Measurements from ENCODE around the gene STARD13. TPM values are rescaled to one million over a fixed set of nuclear protein-coding genes. Genes with fewer than 3 reads are reported as not detected.

The STARD13 gene, protein sequence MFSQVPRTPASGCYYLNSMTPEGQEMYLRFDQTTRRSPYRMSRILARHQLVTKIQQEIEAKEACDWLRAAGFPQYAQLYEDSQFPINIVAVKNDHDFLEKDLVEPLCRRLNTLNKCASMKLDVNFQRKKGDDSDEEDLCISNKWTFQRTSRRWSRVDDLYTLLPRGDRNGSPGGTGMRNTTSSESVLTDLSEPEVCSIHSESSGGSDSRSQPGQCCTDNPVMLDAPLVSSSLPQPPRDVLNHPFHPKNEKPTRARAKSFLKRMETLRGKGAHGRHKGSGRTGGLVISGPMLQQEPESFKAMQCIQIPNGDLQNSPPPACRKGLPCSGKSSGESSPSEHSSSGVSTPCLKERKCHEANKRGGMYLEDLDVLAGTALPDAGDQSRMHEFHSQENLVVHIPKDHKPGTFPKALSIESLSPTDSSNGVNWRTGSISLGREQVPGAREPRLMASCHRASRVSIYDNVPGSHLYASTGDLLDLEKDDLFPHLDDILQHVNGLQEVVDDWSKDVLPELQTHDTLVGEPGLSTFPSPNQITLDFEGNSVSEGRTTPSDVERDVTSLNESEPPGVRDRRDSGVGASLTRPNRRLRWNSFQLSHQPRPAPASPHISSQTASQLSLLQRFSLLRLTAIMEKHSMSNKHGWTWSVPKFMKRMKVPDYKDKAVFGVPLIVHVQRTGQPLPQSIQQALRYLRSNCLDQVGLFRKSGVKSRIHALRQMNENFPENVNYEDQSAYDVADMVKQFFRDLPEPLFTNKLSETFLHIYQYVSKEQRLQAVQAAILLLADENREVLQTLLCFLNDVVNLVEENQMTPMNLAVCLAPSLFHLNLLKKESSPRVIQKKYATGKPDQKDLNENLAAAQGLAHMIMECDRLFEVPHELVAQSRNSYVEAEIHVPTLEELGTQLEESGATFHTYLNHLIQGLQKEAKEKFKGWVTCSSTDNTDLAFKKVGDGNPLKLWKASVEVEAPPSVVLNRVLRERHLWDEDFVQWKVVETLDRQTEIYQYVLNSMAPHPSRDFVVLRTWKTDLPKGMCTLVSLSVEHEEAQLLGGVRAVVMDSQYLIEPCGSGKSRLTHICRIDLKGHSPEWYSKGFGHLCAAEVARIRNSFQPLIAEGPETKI
- polyA plus RNA-seq (2013, experiment 1 of 2) = 16.1 TPM
- polyA plus RNA-seq (2013, experiment 2 of 2) = 14.5 TPM

DNA sequence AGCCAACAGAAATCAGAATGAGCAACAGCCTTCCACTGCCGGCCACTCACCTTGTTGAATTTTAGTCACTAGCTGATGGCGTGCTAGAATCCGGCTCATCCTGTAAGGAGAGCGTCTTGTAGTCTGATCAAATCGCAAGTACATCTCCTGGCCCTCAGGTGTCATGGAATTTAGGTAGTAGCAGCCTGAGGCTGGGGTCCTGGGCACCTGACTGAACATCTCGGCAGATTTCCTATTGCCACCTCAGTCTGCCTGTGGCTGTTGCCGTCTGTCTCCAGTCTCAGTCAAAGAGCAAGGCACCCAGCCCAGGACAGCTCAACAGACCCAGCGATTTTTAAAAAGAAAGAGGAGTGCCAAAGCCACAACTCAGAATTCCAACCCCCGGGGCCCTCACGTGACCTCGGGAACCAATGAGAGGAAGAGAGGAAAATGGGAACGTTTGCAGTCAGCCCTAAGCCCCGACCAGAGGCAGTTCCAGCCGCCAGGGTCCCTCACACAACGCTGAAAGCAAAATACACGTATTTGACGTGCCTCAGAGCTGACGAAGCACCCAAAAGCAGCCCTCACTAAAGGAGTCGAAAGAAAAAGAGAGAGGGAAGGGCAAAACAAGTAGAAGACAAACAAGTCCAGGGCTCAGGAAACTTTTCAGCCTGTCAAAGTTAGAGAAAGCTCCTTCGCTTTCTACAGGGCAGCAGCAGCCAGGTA, at the start of gene STARD13:
TSS of gene STARD13 (minus strand) at position 336 of the 705 bp plus-strand sequence. CDS start at position 219, 117 bp downstream.
- peak; percentile 98 for DNase-seq
- no peak within 1 kb of the TSS for H2BK15ac ChIP-seq (ENCODE audit: low read depth, poor library complexity, severe bottlenecking)
- H3K9ac ChIP-seq (ENCODE audit: low read length) = peak within 1 kb of the TSS; percentile 99
- peak within 1 kb of the TSS; percentile 74 to 98 for H3K4me3 ChIP-seq (ENCODE audit: insufficient read depth in 1 of 2, low read depth in 1 of 2, low read length in 2 of 2)
- H3K4me2 ChIP-seq (ENCODE audit: low read length, poor library complexity, severe bottlenecking) = peak within 1 kb of the TSS; percentile 69
- H3K4ac ChIP-seq (ENCODE audit: low read depth in 1 of 2, low read length in 2 of 2) = peak within 1 kb of the TSS in 1 of 2 experiments; percentile 89
- peak within 1 kb of the TSS; percentile 66 for H4K8ac ChIP-seq (ENCODE audit: low read length)
- no peak within 1 kb of the TSS for H2BK120ac ChIP-seq (ENCODE audit: low read depth, low read length)
- H3K36me3 ChIP-seq (ENCODE audit: control insufficient read depth in 1 of 2, insufficient read depth in 2 of 2, low read depth in 1 of 2, low read length in 2 of 2) = peaks cover 0 to 3% of the 10 kb centered on the region in 2 experiments
- H3K4me1 ChIP-seq (ENCODE audit: control insufficient read depth, insufficient read depth, low read depth, low read length) = no peaks in the 10 kb centered on the region
- H3K27ac ChIP-seq (ENCODE audit: low read length, poor library complexity, severe bottlenecking) = peak within 1 kb of the TSS; percentile 99
- H4K91ac ChIP-seq (ENCODE audit: low read length) = peak within 1 kb of the TSS; percentile 57
- H3K9me3 ChIP-seq (ENCODE audit: control insufficient read depth, low read length) = no peaks in the 10 kb centered on the region
- H2AK5ac ChIP-seq (ENCODE audit: low read length, severe bottlenecking) = peak within 1 kb of the TSS; percentile 72
- no peaks in the 10 kb centered on the region for H3K27me3 ChIP-seq (ENCODE audit: control insufficient read depth in 1 of 2, insufficient read depth in 1 of 2, low read length in 2 of 2)
- peak within 1 kb of the TSS in 1 of 2 experiments; percentile 87 for H3K14ac ChIP-seq (ENCODE audit: low read length in 2 of 2)
- peak within 1 kb of the TSS; percentile 77 to 94 for H3K18ac ChIP-seq (ENCODE audit: low read depth in 1 of 2, low read length in 2 of 2)
- WGBS = 8% methylated on average over 12 of the region's 20 CpGs
- H2BK5ac ChIP-seq (ENCODE audit: low read depth, low read length, poor library complexity, severe bottlenecking) = peak within 1 kb of the TSS; percentile 71
- H3K79me1 ChIP-seq (replicated peaks; ENCODE audit: low read length, poor library complexity, severe bottlenecking) = peaks cover 11% of the 10 kb centered on the region
- peak within 1 kb of the TSS in 1 of 2 experiments; percentile 84 for H3K23ac ChIP-seq (ENCODE audit: low read length in 2 of 2)
- peak within 1 kb of the TSS in 1 of 2 experiments; percentile 96 for H2BK12ac ChIP-seq (ENCODE audit: low read length in 2 of 2)
- H2AFZ ChIP-seq (ENCODE audit: low read depth, low read length) = no peak within 1 kb of the TSS

DNA sequence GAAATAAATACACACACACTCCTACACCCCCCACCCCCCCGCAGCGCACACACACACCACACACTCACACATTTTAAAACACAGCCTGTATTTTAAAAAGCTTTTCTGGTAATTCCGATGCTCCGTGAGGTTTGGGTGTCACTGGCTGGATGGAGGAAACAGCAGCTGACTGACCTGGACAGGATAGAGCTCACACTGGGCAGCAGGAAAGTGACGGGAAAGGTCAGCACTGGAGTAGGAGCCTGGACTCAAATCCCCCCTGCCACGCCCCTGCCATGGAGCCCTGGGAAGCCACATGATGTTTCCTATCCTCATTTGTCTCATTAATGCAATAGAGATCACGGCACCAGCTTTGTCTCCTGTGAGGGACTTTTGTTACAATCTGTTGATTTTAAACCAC, 49.3 kb upstream of the STARD13 start:
- no peak overlapping the region for H4K8ac ChIP-seq (ENCODE audit: low read length)
- H2BK15ac ChIP-seq (ENCODE audit: low read depth, poor library complexity, severe bottlenecking) = no peak overlapping the region
- 94% methylated on average over 6 of the region's 7 CpGs for WGBS
- peaks cover 23% of the 10 kb centered on the region for H3K79me1 ChIP-seq (replicated peaks; ENCODE audit: low read length, poor library complexity, severe bottlenecking)
- no peaks in the 10 kb centered on the region for H3K27me3 ChIP-seq (ENCODE audit: control insufficient read depth in 1 of 2, insufficient read depth in 1 of 2, low read length in 2 of 2)
- no peak for DNase-seq
- H3K4me1 ChIP-seq (ENCODE audit: control insufficient read depth, insufficient read depth, low read depth, low read length) = peaks cover 2% of the 10 kb centered on the region
- H3K14ac ChIP-seq (ENCODE audit: low read length in 2 of 2) = no peak overlapping the region
- H3K9ac ChIP-seq (ENCODE audit: low read length) = no peak overlapping the region
- no peaks in the 10 kb centered on the region for H3K9me3 ChIP-seq (ENCODE audit: control insufficient read depth, low read length)
- no peak overlapping the region for H2BK5ac ChIP-seq (ENCODE audit: low read depth, low read length, poor library complexity, severe bottlenecking)
- no peak overlapping the region for H2AK5ac ChIP-seq (ENCODE audit: low read length, severe bottlenecking)
- no peak overlapping the region for H3K4ac ChIP-seq (ENCODE audit: low read depth in 1 of 2, low read length in 2 of 2)
- H3K23ac ChIP-seq (ENCODE audit: low read length in 2 of 2) = no peak overlapping the region
- no peak overlapping the region for H3K4me2 ChIP-seq (ENCODE audit: low read length, poor library complexity, severe bottlenecking)
- no peak overlapping the region for H3K4me3 ChIP-seq (ENCODE audit: insufficient read depth in 1 of 2, low read depth in 1 of 2, low read length in 2 of 2)
- no peak overlapping the region for H2AFZ ChIP-seq (ENCODE audit: low read depth, low read length)
- H3K18ac ChIP-seq (ENCODE audit: low read depth in 1 of 2, low read length in 2 of 2) = no peak overlapping the region
- no peak overlapping the region for H2BK120ac ChIP-seq (ENCODE audit: low read depth, low read length)
- no peak overlapping the region for H4K91ac ChIP-seq (ENCODE audit: low read length)
- H3K36me3 ChIP-seq (ENCODE audit: control insufficient read depth in 1 of 2, insufficient read depth in 2 of 2, low read depth in 1 of 2, low read length in 2 of 2) = no peaks in the 10 kb centered on the region
- H2BK12ac ChIP-seq (ENCODE audit: low read length in 2 of 2) = no peak overlapping the region
- H3K27ac ChIP-seq (ENCODE audit: low read length, poor library complexity, severe bottlenecking) = no peak overlapping the region

DNA sequence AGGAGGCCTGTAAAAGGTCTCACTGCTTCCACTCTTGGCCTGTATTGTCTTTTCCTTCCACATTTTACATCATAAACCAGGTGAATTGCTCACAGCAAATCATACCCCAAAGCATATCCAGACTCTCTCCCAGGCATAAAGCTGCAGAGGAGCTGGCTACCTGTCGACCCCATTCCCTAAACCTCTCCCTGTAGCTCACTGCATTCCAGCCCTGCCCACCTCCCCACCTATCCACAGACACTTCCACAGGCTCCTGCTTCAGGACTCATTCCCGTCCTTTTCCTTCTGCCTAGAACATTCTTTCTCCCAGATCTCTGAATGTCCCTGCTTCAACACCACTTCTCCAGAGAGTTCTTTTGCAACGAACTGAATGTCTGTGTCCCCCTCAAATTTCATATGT, 46.4 kb upstream of the STARD13 start:
- Histone ChIP-seq H2BK15ac (ENCODE audit: low read depth, poor library complexity, severe bottlenecking) (no peak overlapping the region), H3K27ac (ENCODE audit: low read length, poor library complexity, severe bottlenecking) (no peak overlapping the region), H3K4me2 (ENCODE audit: low read length, poor library complexity, severe bottlenecking) (no peak overlapping the region), H2BK5ac (ENCODE audit: low read depth, low read length, poor library complexity, severe bottlenecking) (no peak overlapping the region), H3K18ac (ENCODE audit: low read depth in 1 of 2, low read length in 2 of 2) (no peak overlapping the region), H2AFZ (ENCODE audit: low read depth, low read length) (no peak overlapping the region), H2BK12ac (ENCODE audit: low read length in 2 of 2) (no peak overlapping the region), H4K8ac (ENCODE audit: low read length) (no peak overlapping the region), H3K79me1 (replicated peaks; ENCODE audit: low read length, poor library complexity, severe bottlenecking) (peaks cover 19% of the 10 kb centered on the region), H3K23ac (ENCODE audit: low read length in 2 of 2) (no peak overlapping the region), H4K91ac (ENCODE audit: low read length) (no peak overlapping the region), H3K4me3 (ENCODE audit: insufficient read depth in 1 of 2, low read depth in 1 of 2, low read length in 2 of 2) (no peak overlapping the region), H3K4me1 (ENCODE audit: control insufficient read depth, insufficient read depth, low read depth, low read length) (peaks cover 2% of the 10 kb centered on the region), H3K14ac (ENCODE audit: low read length in 2 of 2) (no peak overlapping the region), H2BK120ac (ENCODE audit: low read depth, low read length) (no peak overlapping the region), H3K9ac (ENCODE audit: low read length) (no peak overlapping the region), H3K27me3 (ENCODE audit: control insufficient read depth in 1 of 2, insufficient read depth in 1 of 2, low read length in 2 of 2) (no peaks in the 10 kb centered on the region), H3K4ac (ENCODE audit: low read depth in 1 of 2, low read length in 2 of 2) (no peak overlapping the region), H2AK5ac (ENCODE audit: low read length, severe bottlenecking) (no peak overlapping the region), H3K36me3 (ENCODE audit: control insufficient read depth in 1 of 2, insufficient read depth in 2 of 2, low read depth in 1 of 2, low read length in 2 of 2) (no peaks in the 10 kb centered on the region), H3K9me3 (ENCODE audit: control insufficient read depth, low read length) (no peaks in the 10 kb centered on the region)
- no peak for DNase-seq
- 56% methylated on average over 2 of the region's 3 CpGs for WGBS
